Measurements from ENCODE around the gene ADIPOR2.
"Not testable (repeated sequence)": the region's sequence is repeated elsewhere in the genome, so short reads cannot be mapped to it uniquely, and the experiment has no call there.

The ADIPOR2 gene

GRCh38 chr12:1662761-1663439 is 28.0 kb upstream of the ADIPOR2 start:
- no peak overlapping the region for H3K4me3 ChIP-seq (ENCODE audit: low read length)
- no peak for DNase-seq (ENCODE audit: low read depth, low spot score)

DNA sequence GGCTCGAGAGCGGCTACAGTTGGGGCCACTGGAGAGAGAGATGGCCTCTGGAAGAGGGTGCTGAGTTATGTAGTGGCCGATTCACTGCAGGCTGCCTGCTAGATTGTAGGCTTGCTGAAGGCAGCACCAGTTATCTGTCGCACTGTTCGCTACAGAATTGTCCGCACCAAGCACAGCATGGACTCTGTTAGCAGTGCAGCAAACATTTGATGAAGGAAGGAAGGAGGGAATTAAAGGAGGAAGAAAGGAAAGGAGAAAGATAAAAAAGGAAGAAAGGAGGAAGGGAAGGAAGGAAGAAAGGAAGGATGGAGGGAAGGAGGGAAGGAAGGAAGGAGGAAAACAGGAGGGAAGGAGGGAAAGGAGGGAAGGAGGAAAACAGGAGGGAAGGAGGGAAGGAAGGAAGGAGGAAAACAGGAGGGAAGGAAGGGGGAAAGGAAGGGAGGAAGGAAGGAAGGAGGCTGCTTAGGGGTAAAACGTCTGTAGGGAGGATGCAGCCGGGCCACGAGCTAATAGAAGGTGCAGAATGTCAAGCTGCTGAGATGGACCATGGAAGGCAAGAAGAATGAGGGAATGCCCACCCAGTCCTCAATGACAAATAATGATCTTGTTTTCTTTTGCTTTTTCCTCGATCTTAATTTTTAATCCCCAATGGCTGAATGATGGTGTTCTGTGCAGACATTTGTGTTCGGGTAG is 27.3 kb upstream of the ADIPOR2 start:
- no peak overlapping the region for H3K4me3 ChIP-seq (ENCODE audit: low read length)

DNA sequence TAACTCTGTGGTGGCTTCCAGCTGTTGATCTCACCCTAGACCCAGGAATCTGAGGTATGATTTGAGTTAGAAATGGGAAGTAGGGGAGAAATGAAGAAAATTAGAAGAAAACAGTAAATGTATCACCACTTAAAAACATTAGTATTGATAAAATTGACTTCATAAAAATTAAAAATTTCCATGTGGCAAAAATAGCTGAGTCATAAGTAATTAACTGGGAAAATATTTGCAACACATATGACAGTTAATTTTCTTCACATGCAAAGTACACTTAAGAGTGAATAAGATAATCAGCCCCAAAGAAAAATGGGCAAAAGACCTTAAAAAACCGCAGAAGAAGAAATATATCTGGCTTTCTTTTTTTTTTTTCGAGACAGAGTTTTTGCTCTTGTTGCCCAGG is 25.5 kb upstream of the ADIPOR2 start:
- no peak for DNase-seq (ENCODE audit: low read depth, low spot score)
- no peak overlapping the region for H3K4me3 ChIP-seq (ENCODE audit: low read length)

More for the DNA sequence above, 27.3 kb upstream of the ADIPOR2 start:
- DNase-seq (ENCODE audit: low read depth, low spot score): no peak

DNA sequence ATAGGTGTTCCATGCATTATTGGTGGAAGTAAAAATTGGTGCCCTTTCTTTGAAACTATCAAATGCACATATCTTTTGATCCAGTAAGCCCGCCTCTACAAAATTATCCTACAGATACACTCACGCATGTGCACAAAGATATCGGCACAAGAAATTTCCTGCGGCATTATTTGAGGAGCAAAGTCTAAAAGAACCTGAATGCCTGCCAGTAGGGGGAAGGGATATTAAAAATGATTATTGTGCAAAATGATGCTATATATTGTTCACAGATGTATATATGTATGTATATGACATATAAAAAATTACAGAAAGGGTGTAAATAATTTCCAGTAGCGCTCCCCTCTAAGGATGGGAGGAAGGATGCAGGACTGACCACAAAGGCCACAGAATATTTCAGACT is 24.7 kb upstream of the ADIPOR2 start:
- no peak overlapping the region for H3K4me3 ChIP-seq (ENCODE audit: low read length)
- no peak for DNase-seq (ENCODE audit: low read depth, low spot score)

DNA sequence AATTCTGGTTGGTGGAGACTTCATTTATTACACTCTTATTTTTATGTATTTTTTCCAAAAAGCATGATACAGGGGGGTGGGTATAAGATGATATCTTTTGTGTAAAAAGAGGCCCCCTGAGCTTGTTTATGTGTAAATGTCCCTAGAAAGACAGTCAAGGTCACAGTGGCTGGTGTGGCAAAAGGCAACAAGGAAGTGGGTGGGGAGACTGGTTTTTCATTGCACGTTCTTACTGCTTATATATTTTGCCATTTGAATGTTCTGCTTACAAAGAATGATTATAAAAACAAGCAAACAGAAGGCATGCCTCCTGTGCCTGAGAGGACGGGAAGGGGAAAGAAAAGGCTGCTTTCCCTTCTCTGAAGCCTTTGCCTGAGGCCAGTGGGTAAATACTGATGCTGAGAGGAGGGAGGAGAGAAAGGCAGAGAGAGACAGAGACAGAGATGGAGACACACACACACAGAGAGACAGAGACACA is 24.1 kb upstream of the ADIPOR2 start:
- H3K4me3 ChIP-seq (ENCODE audit: low read length): no peak overlapping the region
- no peak for DNase-seq (ENCODE audit: low read depth, low spot score)

- H3K4me3 ChIP-seq (ENCODE audit: low read length): no peak overlapping the region
- peak; percentile 38 for DNase-seq (ENCODE audit: low read depth, low spot score)
Observed at GRCh38 chr12:1668833-1669543, 21.9 kb upstream of the ADIPOR2 start.

DNA sequence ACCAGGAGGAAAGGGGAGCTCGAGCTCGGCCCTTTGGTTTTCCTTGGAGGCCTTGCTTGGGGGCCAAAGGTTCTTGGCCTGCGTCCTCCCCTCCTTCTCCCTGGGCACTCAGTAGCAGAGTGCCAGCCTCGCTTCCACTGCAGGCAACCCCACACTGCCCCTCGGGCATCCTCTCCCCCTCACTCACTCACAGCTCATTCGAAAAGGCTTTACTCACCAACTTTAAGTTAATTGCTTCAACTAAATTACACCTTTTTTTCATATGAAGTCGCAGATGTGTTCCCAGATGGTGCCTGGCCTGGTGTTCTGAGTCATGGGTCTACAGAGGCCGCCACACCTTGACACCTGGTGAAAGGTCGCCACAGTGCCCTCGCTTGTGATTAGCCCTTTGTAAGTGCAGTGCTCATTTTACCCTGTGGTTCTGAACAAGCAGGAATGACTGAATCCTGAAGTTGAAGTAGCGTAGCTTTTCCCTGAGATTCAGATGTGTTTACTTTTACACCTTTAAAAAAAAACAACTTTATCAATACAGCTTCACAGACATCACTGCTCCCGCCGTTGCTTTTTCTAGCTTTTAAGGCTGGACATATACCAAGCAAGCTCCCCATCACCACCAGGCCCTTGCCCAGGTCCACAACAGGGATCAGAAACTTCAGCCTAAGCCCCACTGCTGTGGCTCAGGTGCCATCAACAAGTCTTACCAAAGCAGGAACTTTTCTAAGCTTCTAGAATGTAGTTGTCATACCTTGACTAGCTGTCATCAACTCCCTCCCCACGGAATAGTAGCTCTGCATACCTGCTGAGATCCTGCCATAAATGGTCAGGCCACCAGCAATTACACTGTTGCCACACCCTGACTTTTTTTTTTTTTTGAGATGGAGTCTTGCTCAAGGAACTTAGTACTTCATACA is 20.3 kb upstream of the ADIPOR2 start:
- no peak for DNase-seq (ENCODE audit: low read depth, low spot score)

DNA sequence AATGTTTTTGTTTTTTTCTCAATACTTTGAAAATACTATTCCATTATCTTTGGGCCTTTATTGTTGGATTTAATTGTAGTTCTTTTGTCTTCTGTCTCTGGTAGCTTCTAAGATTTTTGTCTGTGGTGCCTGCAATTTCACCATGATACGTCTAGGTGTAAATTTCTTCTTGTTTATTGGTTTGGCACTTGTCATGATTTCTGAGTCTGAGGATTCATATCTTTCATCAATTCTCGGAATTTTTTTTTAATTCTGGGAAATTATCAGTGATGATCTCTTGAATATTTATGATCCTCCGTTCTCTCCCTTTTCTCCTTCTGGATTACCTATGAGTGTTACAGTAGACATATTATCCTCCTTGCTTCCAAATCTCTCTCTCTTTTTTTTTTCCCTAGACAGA is 14.8 kb upstream of the ADIPOR2 start:
- no peak for DNase-seq (ENCODE audit: low read depth, low spot score)
- no peak overlapping the region for H3K4me3 ChIP-seq (ENCODE audit: low read length)

More for the DNA sequence above, 20.3 kb upstream of the ADIPOR2 start:
- H3K4me3 ChIP-seq (ENCODE audit: low read length): no peak overlapping the region

DNA sequence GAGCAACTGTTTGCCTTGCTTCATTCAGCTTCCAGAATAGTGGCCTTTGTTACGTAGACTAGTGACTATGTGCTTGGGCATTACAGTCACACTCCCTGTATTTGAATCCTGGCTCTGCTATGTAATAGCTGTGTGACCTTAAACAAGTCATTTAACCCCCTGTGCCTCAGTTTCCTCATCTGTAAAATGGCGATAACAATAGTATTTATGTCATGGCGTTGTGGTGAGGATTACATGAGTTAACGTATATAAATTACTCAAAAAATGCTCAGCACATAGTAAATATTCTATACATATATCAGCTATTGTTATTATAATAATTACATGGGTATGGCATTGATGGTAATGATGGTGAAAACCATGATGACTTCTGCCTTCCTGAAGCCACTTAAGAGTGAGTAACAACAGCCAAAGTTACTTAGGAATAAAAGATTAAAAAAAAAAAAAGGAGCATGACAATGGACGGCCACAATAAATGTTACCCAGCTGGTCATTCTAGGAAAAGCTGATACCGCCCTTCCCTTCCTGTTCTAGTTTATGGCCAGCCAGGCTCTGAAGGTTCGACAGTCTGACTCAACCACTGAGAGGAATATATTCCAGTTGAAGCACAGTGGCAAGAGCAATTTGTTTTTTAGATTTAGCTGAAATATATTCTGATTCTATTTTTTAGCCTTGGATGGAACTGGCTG is 9.9 kb upstream of the ADIPOR2 start:
- no peak for DNase-seq (ENCODE audit: low read depth, low spot score)
- no peak overlapping the region for H3K4me3 ChIP-seq (ENCODE audit: low read length)

DNA sequence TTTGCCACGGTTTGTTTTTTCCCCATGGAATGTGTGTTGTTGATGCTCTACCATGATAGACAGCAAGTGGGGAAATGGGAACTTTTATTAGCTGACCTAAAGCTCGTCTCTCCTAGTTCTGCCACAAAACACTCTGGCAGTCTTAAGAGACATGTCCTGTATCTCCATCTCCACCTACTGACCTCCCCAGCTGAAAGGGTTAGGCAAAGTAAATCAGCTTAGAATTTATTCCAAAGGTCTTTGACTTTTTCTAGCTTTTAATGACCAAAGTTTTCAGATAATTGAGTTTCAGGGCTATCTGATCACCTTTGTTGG is 9.4 kb upstream of the ADIPOR2 start:
- H3K4me3 ChIP-seq (ENCODE audit: low read length): no peak overlapping the region
- DNase-seq (ENCODE audit: low read depth, low spot score): no peak

- no peak overlapping the region for H3K4me3 ChIP-seq (ENCODE audit: low read length)
- DNase-seq (ENCODE audit: low read depth, low spot score): no peak
Observed at GRCh38 chr12:1688086-1688710, 2.7 kb upstream of the ADIPOR2 start.

GRCh38 chr12:1691123-1692007 is 495 bp downstream of the ADIPOR2 start:
- no peak for DNase-seq (ENCODE audit: low read depth, low spot score)
- H3K4me3 ChIP-seq (ENCODE audit: low read length): peak overlapping the region; percentile 85

DNA sequence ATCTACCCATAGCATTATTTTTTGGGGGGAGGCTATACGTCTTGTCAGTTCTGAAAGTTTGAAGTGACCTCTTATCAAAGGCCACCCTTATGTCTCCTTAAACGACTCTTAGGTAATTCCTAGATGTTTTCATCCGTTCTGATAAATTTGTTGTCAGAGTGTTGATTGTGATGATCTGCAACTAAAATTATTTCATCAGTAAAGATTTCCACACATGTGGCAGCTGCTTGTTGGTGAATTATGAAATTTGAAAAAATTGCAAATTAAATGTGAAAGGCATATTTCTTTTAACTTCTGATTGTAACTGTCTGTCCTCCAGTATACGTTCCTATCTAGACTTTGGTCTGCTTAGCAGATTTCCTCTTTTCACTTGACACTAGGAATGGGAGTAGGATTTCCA is 1.4 kb downstream of the ADIPOR2 start:
- H3K4me3 ChIP-seq (ENCODE audit: low read length): peak overlapping the region; percentile 85
- no peak for DNase-seq (ENCODE audit: low read depth, low spot score)

DNA sequence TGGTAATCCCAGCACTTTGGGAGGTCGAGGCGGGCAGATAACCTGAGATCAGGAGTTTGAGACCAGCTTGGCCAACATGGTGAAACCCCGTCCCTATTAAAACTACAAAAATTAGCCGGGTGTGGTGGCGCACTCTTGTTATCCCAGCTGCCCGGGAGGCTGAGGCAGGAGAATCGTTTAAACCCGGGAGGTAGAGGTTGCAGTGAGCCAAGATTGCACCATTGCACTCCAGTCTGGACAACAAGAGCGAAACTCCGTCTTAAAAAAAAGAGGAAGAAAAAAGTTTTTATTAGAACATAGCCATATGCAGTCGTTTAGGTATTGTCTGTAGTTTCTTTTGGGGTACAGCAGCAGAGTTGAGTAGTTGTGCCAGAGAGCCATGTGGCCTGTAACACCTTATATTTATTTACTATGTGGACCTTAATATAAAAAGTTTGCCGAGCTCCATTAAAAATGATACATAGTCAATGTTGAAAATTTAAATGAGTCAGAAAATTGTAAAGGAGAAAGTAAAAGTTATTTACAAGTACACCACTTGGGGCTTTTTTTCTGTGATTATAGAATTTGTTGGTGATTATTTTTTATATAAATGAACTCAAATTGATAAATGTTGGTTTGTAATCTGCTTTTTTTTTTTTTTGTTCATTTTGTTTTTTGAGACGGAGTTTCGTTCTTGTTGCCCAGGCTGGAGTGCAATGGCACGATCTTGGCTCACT is 2.2 kb downstream of the ADIPOR2 start:
- no peak overlapping the region for H3K4me3 ChIP-seq (ENCODE audit: low read length)

GRCh38 chr12:1695097-1695496 is 4.2 kb downstream of the ADIPOR2 start:
- DNase-seq (ENCODE audit: low read depth, low spot score); H3K4me3 ChIP-seq (ENCODE audit: low read length): not testable (repeated sequence)

More for the DNA sequence above, 2.2 kb downstream of the ADIPOR2 start:
- no peak for DNase-seq (ENCODE audit: low read depth, low spot score)

- no peak overlapping the region for H3K4me3 ChIP-seq (ENCODE audit: low read length)
- no peak for DNase-seq (ENCODE audit: low read depth, low spot score)
Observed at GRCh38 chr12:1695886-1696670, 5.2 kb downstream of the ADIPOR2 start.

All from Jurkat, Clone E6-1 (cell line).